Left forelimb (tissue), 1 donor: Measurements from ENCODE around the gene PLCXD1.
"Not testable (repeated sequence)": the region's sequence is repeated elsewhere in the genome, so short reads cannot be mapped to it uniquely, and the experiment has no call there.

Experiments
- DNase-seq: peaks from one replicate; pipeline ENCODE4 v3.0.0-alpha.2; 2018; ENCODE audit warnings: low spot score

Gene PLCXD1

DNA sequence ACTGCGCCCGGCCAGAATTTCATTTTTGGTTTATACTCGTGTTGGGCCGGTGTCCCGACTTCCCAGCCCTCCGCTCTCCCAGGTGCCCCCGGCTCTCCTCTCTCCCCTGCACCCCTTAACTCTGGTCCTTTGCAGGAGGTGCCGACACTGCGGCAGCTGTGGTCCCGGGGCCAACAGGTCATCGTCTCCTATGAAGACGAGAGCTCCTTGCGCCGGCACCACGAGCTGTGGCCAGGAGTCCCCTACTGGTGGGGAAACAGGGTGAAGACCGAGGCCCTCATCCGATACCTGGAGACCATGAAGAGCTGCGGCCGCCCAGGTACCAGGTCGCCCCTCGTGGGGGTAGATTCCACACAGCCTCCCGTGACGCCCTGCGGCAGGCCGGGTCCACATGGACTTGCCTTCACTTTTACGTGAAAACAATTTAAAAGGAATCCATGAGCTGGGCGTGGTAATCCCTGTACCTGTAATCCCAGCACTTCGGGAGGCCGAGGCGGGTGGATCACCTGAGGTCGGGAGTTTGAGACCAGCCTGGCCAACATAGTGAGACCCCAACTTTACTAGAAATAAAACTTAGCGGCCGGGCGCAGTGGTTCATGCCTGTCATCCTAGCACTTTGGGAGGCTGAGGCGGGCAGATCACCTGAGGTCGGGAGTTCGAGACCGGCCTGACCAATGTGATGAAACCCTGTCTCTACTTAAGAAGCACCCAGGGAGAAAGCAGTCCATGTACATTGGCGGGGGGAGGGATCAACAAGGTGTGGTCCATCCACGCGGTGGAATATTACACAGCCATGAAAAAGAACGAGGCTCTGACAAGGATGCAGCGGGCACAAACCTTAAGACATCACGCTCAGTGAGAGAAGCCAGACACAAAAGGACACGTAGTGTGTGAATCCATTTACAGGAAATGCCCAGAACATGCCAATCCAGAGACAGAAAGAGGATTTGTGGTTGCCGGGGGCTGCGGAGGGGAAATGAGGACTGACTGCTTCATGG lies 12.0 kb downstream of the PLCXD1 start:
- no peak for DNase-seq

DNA sequence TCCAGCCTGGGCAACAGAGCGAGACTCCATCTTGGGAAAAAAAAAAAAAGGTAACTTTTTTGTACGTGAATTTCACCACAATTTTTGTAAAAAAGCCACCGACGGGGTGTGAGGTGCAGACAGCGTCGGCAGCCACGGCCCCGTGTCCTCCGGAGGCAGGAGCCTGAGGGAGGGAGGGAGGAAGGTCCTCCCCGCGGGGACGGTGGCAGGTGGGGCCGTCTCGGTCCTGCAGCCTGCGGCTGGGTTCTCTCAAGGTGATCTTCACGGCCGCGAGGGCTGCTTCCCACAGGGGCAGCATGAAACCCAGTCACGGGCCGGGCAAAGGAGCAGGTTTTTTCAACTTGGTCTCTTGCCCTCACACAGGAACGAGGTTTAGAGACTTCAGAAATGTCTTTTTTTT lies 14.0 kb downstream of the PLCXD1 start:
- no peak for DNase-seq

DNA sequence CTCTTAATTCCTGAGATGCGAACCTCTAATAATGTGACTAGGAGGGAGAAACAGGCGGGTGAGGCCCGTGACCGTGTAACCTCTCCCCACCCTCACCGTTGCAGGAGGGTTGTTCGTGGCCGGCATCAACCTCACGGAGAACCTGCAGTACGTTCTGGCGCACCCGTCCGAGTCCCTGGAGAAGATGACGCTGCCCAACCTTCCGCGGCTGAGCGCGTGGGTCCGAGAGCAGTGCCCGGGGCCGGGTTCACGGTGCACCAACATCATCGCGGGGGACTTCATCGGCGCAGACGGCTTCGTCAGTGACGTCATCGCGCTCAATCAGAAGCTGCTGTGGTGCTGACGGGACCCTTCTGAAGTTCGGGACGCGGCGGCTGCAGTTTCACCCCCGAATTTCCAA lies 17.8 kb downstream of the PLCXD1 start:
- DNase-seq = no peak

DNA sequence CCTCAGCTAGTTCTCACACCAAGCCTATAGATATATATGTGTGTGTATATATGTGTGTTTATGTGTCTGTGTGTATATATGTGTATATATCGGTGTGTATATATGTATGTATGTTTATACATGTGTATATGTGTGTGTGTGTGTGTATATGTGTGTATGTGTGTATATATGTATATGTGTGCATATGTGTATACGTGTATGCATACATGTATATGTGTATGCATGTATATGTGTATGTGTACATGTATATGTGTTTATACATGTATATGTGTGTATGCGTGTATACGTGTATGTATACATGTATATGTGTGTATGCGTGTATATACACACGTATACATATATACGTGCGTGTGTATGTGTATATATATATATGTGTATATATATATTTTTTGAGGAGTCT lies 19.2 kb downstream of the PLCXD1 start:
- DNase-seq = no peak

DNA sequence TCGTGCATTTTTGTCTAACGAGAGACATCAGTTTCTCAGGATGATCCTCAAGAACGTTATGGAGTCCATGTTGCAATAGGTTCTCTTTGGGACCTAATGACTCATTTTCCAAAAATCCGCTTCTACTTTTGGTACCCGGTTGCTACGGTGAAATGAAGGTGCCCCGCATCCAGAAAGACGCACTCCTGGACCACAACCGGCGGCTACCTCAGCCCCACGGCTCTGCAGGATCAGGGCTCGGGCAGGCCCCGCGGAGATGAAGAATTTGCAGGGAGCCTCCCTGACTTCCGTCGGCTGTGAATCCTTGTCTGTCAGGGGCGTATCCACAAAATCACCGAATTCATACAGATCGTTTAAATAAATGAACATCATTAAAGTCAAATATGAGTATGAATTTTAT lies 21.8 kb downstream of the PLCXD1 start:
- DNase-seq = no peak

DNA sequence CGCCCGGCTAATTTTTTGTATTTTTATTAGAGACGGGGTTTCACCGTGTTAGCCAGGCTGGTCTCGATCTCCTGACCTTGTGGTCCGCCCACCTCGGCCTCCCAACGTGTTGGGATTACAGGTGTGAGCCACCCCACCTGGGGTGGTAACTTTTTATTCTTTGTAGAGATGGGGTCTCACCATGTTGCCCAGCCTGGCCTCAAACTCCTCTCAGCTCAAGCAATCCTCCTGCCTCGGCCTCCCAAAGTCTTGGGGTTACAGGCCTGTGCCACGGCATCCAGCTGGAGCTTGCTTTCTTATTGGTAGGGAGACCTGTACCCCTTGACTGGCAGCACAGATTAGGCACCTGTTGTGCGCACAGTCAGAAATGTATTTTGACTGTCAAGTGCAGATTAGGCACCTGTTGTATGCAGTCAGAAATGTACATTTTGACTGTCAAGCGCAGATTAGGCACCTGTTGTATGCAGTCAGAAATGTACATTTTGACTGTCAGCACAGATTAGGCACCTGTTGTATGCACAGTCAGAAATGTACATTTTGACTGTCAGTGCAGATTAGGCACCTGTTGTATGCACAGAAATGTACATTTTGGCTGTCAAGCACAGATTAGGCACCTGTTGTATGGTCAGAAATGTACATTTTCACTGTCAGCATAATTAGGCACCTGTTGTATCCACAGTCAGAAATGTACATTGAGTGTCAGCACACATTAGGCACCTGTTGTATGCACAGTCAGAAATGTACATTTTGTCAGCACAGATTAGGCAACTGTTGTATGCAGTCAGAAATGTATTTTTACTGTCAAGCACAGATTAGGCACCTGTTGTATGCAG lies 24.8 kb downstream of the PLCXD1 start:
- not testable (repeated sequence) for DNase-seq

DNA sequence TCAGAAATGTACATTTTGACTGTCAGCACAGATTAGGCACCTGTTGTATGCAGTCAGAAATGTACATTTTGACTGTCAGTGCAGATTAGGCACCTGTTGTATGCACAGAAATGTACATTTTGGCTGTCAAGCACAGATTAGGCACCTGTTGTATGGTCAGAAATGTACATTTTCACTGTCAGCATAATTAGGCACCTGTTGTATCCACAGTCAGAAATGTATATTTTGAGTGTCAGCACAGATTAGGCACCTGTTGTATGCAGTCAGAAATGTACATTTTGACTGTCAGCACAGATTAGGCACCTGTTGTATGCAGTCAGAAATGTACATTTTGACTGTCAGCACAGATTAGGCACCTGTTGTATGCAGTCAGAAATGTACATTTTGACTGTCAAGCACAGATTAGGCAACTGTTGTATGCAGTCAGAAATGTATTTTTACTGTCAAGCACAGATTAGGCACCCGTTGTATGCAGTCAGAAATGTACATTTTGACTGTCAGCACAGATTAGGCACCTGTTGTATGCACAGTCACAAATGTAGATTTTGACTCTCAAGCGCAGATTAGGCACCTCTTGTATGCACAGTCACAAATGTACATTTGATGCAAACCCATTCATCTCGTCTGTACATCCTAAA lies 25.6 kb downstream of the PLCXD1 start:
- DNase-seq = not testable (repeated sequence)

DNA sequence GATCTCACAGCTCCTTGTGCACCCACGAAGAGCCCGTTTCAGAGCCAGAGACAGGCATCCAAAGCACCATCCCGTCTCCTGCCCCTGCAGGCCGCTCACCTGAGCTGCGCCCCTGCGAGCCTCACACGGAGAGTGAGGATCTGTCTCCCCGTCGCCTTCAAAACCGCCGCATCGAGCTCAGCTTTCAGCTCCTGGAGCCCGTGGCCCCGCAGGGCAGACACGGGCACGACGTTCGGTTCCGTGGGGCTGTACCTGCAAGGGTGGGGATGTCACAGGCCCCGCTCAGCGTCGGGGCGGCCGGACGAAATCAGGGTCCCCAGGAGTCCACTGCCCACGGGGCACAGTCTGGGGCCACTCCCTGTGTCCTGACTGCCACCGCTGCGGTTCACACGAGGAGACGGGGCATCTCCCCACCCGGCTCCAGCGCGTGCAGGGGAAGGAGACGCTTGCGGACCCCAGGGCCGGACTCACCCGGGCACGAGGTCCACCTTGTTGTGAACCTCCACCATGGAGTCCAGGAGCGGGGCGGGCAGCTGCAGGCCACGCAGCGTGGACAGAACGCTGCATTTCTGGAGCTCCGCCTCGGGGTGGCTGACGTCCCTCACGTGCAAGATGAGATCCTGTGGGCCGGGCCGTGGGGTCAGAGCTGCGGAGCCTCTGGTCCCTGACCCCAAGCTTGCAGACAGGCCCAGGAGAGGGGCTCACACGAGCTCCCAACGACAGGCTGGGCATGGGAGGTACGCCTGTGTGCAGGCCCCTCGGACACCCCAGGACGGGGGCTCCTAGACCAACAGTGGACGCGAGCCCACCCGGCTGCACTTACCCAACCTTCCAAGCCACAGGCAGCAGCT lies 26.3 kb downstream of the PLCXD1 start:
- DNase-seq = no peak

DNA sequence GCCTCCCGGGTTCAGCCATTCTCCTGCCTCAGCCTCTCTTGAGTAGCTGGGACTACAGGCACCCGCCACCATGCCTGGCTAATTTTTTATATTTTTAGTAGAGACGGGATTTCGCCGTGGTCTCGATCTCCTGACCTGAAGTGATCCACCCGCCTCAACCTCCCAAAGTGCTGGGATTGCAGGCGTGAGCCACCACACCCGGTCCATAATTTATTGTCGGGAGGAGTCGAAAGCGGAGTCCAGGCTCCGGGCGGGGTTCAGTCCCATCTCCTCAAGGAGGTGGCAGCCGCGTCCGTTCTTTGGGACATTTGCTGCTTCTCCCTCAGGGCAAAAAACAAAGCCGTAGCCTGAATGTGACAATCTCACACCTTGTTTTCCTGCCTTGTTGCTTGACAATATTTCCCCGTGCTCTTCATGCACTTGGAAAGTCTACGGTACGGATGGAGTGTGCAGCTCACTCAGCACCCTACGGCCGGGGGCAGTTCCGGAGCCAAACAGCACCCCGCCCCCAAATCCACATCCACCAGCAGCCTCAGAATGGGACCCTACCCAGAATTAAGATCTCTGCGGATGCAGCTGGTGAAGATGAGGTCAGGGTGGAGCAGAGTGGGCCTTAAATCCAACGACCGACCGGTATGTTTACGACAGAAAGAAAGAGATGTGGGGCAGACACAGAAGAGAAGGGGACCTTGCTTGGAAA lies 27.8 kb downstream of the PLCXD1 start:
- DNase-seq = no peak

DNA sequence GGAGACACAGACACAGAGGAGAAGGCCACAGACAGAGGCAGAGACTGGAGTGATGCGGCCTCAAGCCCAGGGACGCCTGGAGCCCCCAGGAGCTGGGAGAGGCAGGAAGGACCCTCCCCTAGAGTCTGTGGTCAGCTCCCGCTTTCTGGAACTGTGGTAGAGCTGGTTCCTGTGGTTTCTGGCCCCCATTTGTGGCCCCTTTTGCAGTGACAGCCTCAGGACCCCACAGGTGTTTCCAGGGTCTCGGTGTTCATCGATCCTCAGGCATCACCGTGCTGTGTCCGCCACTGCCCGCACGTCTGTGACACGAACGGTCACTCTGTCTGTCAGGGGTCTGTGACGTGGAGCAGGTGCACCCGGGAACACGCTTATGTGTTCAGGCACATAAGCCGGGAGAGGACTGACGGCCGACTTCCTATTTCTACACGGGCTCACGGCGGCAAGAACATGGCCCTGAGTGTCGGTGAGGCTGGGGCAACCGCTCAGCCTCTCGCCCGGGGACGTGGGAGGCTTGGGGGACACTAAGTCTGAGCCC lies 29.5 kb downstream of the PLCXD1 start:
- no peak for DNase-seq

DNA sequence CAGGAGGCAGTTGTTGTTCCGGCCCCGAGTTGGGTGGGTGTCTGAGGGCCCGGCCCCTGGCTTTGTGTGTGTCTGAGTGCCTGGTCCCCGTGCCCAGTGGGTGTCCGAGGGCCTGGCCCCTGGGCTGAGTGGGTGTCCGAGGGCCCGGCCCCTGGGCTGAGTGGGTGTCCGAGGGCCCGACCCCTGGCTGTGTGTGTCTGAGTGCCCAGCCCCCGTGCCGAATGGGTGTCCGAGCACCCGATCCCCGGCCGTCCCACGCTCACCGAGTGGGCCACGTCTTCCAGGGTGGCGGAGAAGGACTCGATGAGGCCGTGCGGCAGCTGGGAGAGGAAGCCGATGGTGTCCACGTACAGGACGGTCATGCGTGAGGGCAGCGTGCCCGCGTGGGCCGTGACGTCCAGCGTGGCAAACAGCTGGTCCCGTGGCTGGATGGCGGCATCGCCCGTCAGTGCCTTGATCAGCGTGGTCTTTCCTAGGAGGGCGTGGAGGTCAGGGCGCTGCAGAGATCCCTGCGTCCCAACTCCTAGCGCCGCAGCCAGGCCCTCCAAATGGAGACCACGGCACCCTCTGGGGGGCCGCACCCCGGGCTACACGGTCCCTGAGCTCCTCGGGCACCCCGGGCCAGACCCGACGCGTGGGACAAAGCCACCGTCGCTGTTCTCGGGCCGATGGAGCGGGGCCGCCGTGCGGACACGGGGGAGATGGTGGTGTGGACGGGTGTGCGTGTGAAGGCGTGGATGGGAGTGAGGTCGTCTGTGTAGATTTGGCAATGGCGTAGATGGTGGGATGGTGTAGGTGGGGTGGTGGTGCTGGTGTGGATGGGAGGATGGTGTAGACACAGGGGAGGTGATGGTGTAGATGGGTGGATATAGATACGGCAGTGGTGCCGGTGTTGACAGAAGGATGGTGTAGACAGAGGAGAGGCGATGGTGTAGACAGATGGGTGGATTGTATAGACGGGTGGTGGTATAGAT lies 30.3 kb downstream of the PLCXD1 start:
- DNase-seq = no peak

DNA sequence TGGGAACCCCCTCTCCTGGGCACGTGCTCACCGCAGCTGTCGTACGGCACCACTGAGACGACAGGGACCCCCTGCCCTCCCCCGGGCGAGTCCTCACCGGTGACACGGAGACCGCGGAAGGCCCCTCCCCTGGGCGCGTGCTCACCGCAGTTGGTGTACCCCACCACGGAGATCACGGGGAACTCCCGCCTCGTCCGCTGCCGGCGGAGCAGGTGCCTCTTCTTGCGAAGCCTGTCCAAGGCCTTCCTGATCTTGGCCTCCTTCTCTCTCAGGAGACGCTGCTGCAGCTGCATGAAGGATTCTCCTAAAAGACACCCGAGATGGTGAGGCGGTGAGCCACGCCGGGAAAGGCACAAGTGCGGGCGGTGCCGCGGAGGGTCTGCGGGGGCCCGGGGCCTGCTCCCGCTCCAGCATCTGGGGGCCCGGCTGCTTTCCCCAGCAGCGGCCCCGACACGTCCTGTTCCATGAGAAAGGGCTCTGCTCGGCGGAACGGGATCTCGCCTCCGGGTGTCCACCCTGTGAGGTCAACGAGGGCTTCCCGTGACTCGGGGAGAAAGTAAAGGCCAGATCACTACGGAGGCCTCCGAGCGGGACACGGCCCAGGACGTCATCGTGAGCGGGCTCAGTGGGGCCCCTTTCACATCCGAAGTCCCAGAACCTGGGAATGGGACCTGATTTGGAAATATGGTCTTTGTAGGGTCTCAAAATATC lies 31.6 kb downstream of the PLCXD1 start:
- no peak for DNase-seq

DNA sequence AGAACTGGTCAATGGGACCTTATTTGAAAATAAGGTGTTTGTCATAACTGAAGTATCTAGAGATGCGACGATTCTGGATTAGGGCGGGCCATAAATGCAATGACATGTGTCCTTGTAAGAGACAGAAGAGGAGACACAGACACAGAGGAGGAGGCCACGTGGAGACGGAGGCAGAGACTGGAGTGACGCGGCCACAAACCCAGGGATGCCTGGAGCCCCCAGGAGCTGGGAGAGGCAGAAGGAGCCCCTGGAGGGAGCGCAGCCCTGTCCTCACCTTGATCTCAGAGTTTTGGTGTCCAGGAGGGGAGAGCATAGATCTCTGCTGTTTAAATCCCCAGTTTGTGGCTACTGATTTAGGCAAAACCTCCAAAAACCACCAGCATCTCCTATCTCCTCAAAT lies 32.4 kb downstream of the PLCXD1 start:
- no peak for DNase-seq

DNA sequence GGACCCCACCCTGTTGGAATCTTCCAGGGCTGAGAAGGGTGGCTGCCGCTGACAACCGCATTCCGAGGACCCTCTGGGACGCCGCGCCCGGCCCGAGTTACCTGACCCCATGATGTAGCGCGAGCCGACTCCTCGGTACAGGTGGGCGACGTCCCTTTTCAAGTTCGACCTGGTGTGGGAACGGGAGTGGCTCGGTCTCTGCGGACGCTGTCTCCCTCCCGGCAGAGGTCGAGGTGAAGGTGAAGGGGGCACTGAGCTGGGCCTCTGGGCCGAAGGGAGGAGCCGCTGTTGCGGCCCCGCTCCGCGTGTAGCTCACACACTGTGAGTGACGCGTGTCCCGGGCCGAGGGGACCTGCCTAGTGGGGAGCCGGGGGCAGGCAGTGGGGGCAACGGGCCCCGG lies 32.9 kb downstream of the PLCXD1 start:
- DNase-seq = no peak

DNA sequence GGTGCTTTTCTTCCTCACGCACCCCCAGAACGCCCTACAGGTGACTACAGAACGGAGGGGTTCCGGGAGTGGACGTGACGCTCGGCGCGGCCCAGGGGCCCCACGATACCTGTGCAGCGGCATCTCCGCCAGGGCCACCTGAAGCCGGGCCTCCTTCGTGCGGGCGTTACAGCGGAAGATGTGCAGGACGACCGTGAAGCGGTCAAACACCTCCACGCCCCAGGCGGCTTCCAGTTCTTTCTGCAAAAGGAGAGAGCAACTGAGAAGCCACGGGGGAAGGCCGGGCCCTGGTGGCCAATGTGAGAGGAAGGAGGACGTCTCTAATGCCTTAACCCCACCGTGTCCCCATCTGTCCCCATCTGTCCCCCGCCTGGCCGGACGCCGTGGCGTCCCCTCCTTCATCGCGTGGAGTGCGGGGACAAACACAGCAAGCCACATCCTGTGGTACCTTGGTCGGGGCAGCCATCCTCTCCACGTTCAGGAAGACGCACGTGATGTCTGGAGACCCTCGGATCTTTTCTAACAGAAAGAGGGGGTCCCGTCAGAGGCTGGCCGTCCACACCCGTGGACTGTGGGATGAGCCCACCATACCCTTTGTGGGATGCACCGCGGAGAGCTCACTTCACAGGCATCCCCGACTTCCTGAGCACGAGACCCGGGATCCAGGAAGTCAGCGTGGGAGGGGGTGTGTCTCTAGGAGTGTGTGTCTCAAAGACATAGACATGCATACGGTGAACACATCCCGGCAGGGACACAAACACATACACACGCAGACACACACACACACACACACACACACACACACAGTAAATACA lies 33.8 kb downstream of the PLCXD1 start:
- no peak for DNase-seq

DNA sequence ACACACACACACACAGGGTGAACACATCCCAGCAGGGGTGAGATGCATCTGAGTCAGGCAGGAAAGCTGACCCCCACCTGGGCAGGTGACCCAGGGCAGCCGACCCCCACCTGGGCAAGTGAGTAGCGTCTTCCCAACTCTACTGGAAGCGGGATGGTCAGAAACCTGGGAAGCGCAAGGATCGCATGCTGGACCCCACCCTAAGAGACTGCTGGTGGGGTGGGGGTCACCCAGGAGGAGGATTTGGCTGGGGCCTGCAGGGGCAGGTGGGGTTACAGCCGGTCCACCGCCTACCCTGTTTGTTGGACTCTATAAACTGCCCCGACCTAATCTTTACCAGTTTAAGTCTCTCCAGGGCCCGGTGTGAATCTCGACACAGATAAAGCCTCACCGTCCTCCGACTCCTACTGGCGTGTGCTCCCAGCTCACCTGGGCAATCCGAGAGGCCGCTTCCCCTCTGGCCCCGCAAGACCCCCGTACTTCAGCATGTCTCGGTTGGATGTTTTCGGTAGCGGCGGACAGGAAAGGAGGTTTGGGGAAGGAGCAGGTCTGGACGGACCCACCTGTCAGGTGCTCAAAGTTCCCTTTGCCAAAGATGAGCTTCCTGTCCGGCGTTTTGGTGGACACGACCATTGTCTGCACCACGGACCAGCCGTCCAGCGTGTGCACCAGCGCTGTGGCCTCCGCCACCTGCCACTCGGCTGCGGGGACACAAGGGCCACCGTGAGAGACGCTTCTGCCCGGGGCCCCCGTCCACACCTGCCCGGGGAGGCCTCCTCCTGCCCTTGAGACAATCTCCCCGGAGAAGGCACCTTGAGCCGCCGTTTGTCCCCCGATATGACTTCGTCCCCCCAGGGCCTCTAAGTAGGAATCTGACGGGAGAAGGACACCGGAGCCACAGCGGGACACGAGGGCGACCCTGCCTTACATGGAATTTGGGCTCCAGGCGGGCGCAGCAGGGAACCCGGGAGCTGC lies 35.5 kb downstream of the PLCXD1 start:
- DNase-seq = no peak
